GM13976 (cell line): ENCODE results near the gene MAPK4.

ENCODE experiments used
- DNase-seq: peaks from one replicate; pipeline ENCODE4 v3.0.0; 2012; ENCODE audit warnings: low spot score
- CTCF ChIP-seq: IDR thresholded peaks from 2 replicates; pipeline ENCODE4 v1.5.1; 2012; ENCODE audit warnings: borderline replicate concordance, mild to moderate bottlenecking; ENCODE audit not compliant: insufficient read depth; ENCODE audit errors: extremely low read depth, missing control alignments, control extremely low read depth
- in situ Hi-C: fragments of 300-500 bp; cut with MboI; formaldehyde crosslinking; loops from one replicate; pipeline ENCODE4 v1.12.0; 2022; ENCODE audit warnings: low sequenced_read_pairs, mixed read lengths, inconsistent platforms; ENCODE audit not compliant: unreplicated experiment

MAPK4 gene

DNA sequence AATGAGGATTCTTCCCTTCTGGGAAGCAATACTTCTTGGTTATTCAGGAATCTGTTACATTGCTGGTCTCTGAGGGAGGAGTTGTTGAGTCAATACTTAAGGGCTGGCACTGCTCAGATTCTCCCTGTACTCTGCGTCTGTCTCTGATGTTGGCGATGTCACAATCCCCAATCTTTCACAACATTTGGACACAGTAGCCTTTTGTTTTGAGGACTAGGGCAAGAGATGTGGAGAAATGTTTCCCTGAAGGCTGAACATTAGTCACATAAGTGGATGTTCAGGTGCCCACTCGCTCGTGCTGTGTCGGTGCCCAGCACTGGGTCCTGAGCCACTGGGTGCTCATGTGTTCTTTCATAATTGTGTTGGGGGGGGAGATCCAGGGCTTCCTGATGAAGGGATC, 55.0 kb downstream of the MAPK4 start:
- DNase-seq = no peak
- TF ChIP-seq CTCF = no peak
- in situ Hi-C loops = no loop called here

GRCh38 chr18:50616484-50617048, 56.7 kb downstream of the MAPK4 start:
- TF ChIP-seq CTCF = no peak
- in situ Hi-C loops = no loop called here
- no peak for DNase-seq

GRCh38 chr18:50619861-50620275, 60.0 kb downstream of the MAPK4 start:
- no peak for DNase-seq
- in situ Hi-C loops = no loop called here
- TF ChIP-seq CTCF = no peak

GRCh38 chr18:50620319-50620718, 60.4 kb downstream of the MAPK4 start:
- no peak for DNase-seq
- no peak for TF ChIP-seq CTCF
- in situ Hi-C loops = no loop called here

GRCh38 chr18:50621366-50621765, 61.5 kb downstream of the MAPK4 start:
- in situ Hi-C loops = no loop called here
- DNase-seq = no peak
- no peak for TF ChIP-seq CTCF

- TF ChIP-seq CTCF = no peak
- no peak for DNase-seq
- in situ Hi-C loops = no loop called here
Observed at GRCh38 chr18:50622320-50622719, 62.4 kb downstream of the MAPK4 start.
